Activated CD4-positive, CD25-positive, alpha-beta regulatory T cell (primary cell): ENCODE data around the gene EFNB1.
"Not testable (repeated sequence)": the region's sequence is repeated elsewhere in the genome, so short reads cannot be mapped to it uniquely, and the experiment has no call there.

ENCODE experiments used
- DNase-seq, 4 experiments: peaks; one replicate each; lab custom pipeline; 2025; lab: John Stamatoyannopoulos, UW

Gene EFNB1

DNA sequence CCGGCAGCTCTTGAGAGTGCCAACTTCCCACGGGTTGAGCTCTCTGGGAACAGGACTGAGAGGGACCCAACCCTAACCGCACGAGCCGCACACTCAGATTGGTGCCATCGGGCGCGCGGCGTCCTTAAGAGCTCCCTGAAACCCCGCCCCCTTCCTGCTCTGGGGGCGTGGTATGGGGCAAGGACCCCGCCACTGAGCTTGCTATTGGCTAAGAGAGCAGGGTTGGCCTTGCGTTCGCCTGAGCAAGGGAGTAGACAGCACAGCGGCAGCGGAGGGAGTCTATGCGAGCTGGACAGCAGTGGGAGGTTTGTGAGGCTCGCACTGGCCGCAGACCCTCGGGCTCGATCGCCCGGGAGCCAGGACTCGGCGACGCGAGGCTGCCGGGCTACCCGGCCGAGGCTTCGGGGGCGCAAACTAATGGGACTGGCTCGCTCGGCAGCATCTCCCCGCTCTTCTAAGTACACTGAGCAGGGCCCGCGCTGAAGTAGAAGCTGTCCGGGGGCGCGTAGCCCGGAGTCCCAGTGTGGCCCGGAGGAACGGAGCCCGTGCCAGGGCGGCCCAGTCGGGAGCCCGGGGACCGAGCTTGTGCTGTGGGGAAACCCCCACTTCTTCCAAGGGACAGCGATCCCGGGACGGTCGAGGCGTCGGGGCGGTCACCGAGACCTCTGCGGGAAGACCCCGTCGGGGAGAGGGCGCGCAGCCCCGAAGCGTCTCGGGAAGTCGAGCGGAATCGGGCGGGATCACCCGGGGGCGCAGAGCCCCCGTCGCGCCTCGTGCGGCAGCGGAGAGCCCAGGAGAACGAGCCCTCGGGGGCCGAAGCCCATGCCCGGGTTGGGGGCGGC lies at the start of gene EFNB1:
TSS of gene EFNB1 (plus strand) at position 282 of the 842 bp plus-strand sequence. CDS start 756 bp downstream, outside the sequence.
- DNase-seq: peak; percentile 59 to 71 (median 69)

DNA sequence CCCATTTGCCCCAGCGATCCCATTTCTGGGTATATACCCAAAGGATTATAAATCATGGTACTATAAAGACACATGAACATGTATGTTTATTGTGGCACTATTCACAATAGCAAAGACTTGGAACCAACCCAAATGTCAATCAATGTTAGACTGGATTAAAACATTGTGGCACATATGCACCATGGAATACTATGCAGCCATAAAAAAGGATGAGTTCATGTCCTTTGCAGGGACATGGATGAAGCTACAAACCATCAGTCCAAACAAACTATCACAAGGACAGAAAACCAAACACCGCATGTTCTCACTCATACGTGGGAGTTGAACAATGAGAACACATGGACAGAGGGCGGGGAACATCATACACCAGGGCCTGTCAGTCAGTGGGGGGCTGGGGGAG lies 47.5 kb upstream of the EFNB1 start:
- DNase-seq: not testable (repeated sequence)

GRCh38 chrX:68784816-68785215 lies 44.0 kb upstream of the EFNB1 start:
- DNase-seq: no peak

GRCh38 chrX:68786581-68786980 lies 42.2 kb upstream of the EFNB1 start:
- DNase-seq: not testable (repeated sequence)

DNA sequence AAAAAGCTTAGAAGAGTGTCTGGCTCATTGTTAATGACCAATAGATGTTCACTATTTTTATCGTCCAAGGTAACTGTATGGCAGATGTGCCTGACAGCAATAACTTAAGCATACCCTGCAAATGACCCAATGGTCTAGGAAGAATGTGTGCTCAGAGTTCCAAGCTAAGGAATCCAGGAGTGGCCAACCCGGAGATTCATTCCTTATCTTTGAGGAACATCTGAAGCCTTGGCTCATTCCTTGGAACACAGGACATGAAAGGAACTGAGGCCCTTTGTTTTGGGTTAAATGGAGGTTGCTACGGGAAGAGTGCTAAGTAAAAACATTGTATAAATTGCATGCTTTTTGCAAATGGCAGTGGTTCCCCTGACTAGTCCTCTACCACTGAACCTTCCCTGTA lies 38.9 kb upstream of the EFNB1 start:
- no peak for DNase-seq

DNA sequence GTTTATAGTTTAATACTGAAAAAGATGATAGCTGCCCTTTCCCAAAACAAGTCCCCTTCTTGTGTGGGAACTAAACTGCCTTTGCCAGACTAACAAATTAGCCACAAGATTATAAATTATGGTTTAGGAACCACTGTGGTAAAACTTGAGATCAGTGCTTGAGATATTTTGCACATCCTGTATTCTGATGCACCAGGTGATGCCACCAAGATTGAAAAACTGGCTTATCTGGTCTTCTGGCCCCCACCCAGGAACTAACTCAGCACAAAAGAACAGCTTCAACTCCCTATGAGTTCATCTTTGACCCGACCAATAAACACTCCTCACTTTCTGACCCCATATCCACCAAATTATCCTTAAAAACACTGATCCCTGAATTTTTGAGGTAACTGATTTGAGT lies 36.7 kb upstream of the EFNB1 start:
- DNase-seq: no peak

GRCh38 chrX:68794461-68794860 lies 34.4 kb upstream of the EFNB1 start:
- DNase-seq: no peak

GRCh38 chrX:68795741-68796140 lies 33.1 kb upstream of the EFNB1 start:
- no peak for DNase-seq

DNA sequence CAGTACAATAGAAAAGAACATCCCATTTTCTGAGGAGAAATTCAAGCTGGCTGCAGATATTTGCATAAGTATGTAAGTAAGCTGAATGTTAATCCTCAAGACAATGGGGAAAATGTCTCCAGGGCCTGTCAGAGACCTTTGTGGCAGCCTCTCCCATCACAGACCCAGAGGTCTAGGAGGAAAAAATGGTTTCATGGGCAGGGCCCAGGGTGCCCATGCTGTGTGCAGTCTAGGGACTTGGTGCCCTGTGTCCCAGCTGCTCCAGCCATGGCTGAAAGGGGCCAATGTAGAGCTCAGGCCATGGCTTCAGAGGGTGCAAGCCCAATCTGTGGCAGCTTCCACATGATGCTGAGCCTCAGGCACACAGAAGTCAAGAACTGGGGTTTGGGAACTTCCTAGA lies 30.4 kb upstream of the EFNB1 start:
- DNase-seq: not testable (repeated sequence)

GRCh38 chrX:68801737-68802290 lies 27.0 kb upstream of the EFNB1 start:
- no peak for DNase-seq

DNA sequence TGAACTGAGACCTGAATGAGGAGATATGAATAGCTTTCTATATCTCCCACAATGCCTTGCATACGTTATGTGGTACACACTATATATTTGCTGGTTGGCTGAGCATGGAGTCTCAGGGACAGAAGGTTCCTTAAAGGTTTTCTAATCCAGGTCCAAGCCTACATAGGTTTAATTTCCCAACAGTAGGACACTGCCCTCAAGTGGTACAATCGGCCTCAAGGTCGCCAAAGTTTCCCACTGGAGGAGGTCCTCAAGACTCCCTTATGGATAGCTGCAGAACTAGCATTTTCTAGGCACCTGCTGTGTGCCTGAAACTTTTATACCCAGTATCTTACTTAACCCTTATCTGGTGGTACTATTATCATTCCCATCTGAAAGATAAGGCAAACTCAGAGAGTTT lies 21.0 kb upstream of the EFNB1 start:
- no peak for DNase-seq

- DNase-seq: no peak
Observed at GRCh38 chrX:68808686-68809357, 20.0 kb upstream of the EFNB1 start.

DNA sequence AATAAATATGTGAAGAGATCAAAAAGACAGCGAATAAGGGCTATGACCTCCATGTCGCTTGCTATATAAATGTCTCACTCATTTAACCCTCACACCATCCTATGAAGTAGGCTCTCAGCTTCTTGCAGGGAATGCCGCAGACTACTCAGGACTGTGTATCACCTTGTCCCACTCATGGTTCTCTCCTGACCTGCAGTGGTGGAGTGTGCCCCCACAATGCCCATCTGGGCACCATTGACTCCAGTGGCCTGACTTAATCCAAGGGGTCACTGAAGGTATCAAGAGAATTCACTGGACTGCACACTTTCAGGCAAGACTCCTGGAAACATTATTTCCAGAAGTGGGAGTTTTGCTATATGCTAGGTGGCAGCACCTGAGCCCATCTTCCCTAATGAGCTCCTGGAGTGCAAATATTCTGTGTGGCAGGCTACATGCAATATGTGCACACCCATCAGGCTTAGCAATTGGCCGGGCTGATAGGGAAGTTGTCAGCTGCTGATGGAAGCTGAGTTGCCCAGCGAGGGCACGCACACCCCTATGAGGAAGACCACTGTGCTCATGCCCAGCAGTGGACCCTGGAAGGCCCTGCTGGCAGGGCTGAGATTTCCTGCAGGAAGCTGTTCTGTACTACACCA lies 8.2 kb upstream of the EFNB1 start:
- DNase-seq: no peak

DNA sequence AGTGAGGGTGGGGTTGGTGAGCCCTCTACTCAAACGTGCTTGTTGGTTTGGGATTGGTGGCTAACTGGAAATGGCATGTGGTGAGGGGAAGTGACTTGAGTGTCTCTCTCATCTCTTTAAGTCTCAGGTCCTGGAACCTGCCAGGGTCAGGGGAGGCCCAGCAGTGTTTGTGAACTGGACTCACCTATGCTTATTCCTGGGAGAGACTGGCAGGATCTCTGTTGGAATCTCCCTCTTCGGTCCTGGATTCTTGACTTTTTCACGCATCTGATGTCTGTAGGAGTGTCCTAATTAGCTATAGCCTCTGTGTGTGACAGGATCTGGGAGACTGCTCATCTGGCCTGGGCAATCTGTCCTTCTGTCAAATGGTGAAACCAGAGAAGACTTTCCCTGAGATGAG lies 7.2 kb upstream of the EFNB1 start:
- DNase-seq: no peak

DNA sequence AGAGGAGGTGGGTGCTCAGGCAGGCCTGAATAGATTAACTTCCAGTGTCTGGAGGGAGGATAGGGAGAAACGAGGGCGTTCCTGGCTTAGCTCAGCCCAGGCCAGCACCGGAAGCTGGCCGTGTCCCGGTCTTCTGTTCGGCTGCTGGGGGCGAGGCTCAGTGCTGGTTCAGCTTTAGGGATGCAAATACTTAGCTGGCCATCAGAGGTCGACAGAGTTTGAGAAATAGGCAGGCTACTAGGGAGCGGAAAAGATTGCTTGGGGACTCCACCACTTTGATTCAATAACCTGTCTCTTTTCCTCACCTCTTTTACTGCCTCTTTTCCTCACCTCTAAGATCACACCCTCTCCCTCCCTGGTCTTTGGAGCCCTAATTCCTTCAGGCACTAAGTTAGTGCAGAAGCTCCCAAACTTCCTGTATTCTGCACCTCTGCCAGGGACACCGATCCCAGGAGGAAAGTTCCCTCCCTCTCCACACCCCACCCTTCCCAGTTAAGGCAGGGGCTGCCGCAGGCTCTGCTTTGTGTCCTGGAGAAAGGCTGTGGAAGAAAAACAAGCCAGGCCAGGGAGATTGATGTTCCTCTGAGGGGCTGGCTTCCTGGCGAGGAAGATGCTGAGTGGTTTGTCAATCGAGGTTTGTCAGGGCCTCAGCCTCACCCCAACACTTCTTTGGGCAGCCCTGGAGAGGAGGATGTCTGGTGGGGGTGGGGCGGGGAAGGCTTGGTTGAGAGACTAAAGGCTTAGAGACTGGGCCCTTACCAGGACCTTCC lies 6.0 kb upstream of the EFNB1 start:
- DNase-seq: no peak

DNA sequence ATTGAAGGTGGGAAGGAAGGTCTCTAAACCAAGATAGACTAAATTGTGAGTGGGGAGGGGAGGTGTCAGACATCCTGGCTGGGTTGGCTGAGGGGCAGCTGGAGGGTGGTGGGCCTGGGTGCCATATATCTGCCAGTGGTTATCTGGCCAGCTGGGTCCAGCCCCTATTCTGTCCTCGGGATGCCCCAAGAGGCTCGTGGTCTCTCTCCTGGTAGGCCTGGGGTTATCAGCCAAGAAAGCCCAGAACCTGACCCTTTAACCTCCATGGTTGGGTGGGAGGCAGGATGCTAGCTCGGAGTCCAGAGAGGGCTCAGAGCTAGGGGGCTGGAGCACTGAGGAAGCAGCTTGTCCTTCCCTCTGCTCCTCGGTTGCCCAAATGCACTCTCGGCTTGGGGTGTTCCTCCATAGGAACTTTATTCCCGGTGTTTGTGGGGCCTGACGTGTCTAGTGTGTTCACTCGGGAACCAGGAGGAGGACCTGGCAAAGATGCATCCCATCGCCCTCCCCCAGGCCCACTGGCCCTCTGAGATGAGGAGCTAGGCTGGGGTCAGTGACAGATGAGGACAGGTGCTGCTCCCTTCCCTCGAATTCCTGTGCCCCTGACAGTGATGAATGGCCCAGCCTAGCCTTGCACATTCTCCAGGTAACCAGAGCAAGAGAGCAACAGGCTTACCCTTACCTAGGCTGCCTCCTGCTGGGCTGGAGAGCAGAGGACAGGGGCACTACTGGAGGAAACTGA lies 5.2 kb upstream of the EFNB1 start:
- no peak for DNase-seq

DNA sequence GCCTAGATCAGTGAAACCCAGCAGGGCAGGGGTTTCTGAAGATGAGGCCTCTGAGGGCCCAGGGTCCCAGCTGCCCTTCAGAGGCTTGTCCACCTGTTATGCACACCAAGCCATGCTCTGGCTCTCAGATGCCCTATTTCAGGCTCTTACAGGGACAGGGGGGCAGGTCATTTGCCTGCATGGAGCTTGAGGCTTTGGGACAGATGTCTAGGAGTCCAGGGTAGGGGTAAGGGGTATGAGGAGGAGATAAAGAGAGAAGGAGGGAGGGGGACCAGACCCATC lies 4.7 kb upstream of the EFNB1 start:
- DNase-seq: no peak

DNA sequence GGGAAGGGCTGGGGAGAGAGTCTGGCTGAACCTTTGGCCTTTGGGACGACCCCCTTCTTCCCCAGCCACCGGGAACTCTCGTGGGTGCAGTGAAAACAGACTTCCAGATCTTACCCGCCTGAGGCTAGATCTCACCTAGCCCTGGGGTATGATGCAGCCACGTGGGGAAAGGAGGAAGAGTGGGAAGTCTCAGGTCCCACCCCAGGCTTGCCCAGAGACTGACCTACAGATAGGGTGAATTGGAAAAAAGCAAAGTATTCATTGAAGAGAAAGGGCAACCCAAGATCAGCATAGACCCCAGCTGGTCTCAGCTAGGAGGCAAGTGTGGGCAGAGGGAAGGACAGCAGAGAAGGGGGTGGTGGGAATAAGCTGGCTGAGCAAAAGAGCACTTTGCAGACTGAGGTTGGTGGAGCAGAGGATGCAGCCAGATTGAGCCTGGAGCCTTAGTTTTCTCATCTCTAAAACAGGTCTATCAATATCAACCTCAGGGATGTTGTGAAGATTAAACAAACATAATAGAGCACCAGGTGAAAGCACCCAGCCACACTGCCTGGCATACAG lies 4.2 kb upstream of the EFNB1 start:
- no peak for DNase-seq

- DNase-seq: no peak
Observed at GRCh38 chrX:68826113-68826980, 2.5 kb upstream of the EFNB1 start.

GRCh38 chrX:68827256-68827655 lies 1.6 kb upstream of the EFNB1 start:
- DNase-seq: no peak
